Heart left ventricle (tissue), 13 donors: ENCODE results near the gene GREB1.

ENCODE experiments used
- CTCF ChIP-seq, 12 donors: fragments of 200-600 bp; sonication (generic) in 4 of 12; IDR thresholded peaks; one replicate each; pipeline versions ENCODE4 v1.5.0 to v1.8.0; 2018 to 2022; ENCODE audit warnings: antibody characterized with exemption in 12 of 12, mild to moderate bottlenecking in 5 of 12
- POLR2A ChIP-seq, 2 donors: fragments of 450-650 bp; IDR thresholded peaks; one replicate each; pipeline ENCODE4 v1.6.1; 2017; ENCODE audit warnings: antibody characterized with exemption in 2 of 2, mild to moderate bottlenecking in 2 of 2, moderate library complexity in 2 of 2
- donor health status: ischemic (EF 13 %, LVEDD 7.1; RV severe dilation, severe dysfunction).
- donor health status: DM: no; HTN: yes; CAD: no.
- donor health status: DM: no; HTN: no; CAD: no.
- donor health status: ischemic (EF 25% LVEDD 6.9; RV normal size, moderate dysfunction).
- donor health status: ischemic (EF 25% LVEDD 5.7; RV mildly dilated, moderate dysfunction).
- donor health status: ischemic (EF 35%, LVEDD 5.7; RV mildly dilated, moderate dysfunction).
- donor health status: nonischemic (EF 11% LVEDD 7.7; RV severe dilation, severe dysfunction).
- donor health status: DM: yes; HTN: yes; CAD: no.
- donor health status: PGD.
- donor health status: ischemic (EF 29% LVEDD 5.4; RV normal size, mild dysfunction).
- donor health status: nonischemic (EF 23%, LVEDD 6.1; RV moderate dilation, normal function).

- TF ChIP-seq CTCF (IDR thresholded peaks at IDR 0.05) (no peak), POLR2A (IDR thresholded peaks at IDR 0.05) (no peak)
These were observed 57.2 kb downstream of the GREB1 start for GRCh38 chr2:11591091-11591490.
